Measurements from ENCODE around the gene NLRP13. TPM values are rescaled to one million over a fixed set of nuclear protein-coding genes. Genes with fewer than 3 reads are reported as not detected.

The NLRP13 gene
- polyA plus RNA-seq, 3 donors from 2014 or later = not detected

DNA sequence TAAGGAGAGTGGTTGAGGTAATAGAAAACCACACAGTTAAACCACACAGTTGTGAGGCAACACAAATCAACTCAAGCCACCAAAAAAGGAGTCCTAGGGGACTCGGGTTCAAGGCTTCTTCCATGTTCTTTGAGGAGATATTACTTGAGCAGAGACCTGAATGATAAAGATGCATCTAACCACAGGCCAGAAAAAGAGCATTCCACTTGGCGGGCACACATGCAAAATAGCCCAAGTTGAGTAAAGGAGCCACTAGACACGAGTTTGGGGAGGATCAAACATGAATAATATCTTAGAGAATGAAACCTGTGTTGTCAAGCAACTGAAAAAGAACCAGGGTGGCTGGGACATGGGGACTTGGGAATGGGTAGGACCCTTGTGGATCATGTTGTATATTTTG is 65.6 kb downstream of the NLRP13 start:
- no peak overlapping the region for H3K27ac Mint-ChIP-seq
- DNase-seq = no peak
- H3K9me3 Mint-ChIP-seq = peaks cover 2 to 22% (median 8%) of the 10 kb centered on the region in 6 donors
- peaks cover 0 to 3% (median 0%) of the 10 kb centered on the region in 3 donors for H3K36me3 Mint-ChIP-seq
- peaks cover 0 to 4% (median 2%) of the 10 kb centered on the region in 3 donors for H3K27me3 Mint-ChIP-seq (ENCODE audit: low read depth in 3 of 3)
- H3K4me1 Mint-ChIP-seq = no peaks in the 10 kb centered on the region
- no peak overlapping the region for H3K4me3 Mint-ChIP-seq

- no peak overlapping the region for H3K27ac Mint-ChIP-seq
- H3K9me3 Mint-ChIP-seq = peaks cover 0 to 5% (median 2%) of the 10 kb centered on the region in 6 donors
- no peak for DNase-seq
- H3K27me3 Mint-ChIP-seq (ENCODE audit: low read depth in 3 of 3) = peaks cover 2 to 4% (median 3%) of the 10 kb centered on the region in 3 donors
- H3K36me3 Mint-ChIP-seq = no peaks in the 10 kb centered on the region
- H3K4me1 Mint-ChIP-seq = no peaks in the 10 kb centered on the region
- no peak overlapping the region for H3K4me3 Mint-ChIP-seq
These were observed 73.2 kb downstream of the NLRP13 start for GRCh38 chr19:55858969-55859368.

- no peaks in the 10 kb centered on the region for H3K4me1 Mint-ChIP-seq
- H3K4me3 Mint-ChIP-seq = no peak overlapping the region
- peaks cover 2 to 4% (median 3%) of the 10 kb centered on the region in 3 donors for H3K27me3 Mint-ChIP-seq (ENCODE audit: low read depth in 3 of 3)
- no peak for DNase-seq
- no peak overlapping the region for H3K27ac Mint-ChIP-seq
- no peaks in the 10 kb centered on the region for H3K36me3 Mint-ChIP-seq
- H3K9me3 Mint-ChIP-seq = peaks cover 0 to 6% (median 3%) of the 10 kb centered on the region in 6 donors
These were observed 73.7 kb downstream of the NLRP13 start for GRCh38 chr19:55858401-55858800.

DNA sequence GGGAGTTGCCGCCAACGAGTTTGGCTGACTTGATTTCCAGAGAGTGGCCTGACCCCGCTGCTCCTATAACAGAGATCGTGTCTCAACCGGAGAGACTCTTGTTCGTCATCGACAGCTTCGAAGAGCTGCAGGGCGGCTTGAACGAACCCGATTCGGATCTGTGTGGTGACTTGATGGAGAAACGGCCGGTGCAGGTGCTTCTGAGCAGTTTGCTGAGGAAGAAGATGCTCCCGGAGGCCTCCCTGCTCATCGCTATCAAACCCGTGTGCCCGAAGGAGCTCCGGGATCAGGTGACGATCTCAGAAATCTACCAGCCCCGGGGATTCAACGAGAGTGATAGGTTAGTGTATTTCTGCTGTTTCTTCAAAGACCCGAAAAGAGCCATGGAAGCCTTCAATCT is 74.2 kb downstream of the NLRP13 start:
- H3K27me3 Mint-ChIP-seq (ENCODE audit: low read depth in 3 of 3) = peaks cover 2 to 4% (median 3%) of the 10 kb centered on the region in 3 donors
- no peak overlapping the region for H3K27ac Mint-ChIP-seq
- H3K4me1 Mint-ChIP-seq = no peaks in the 10 kb centered on the region
- no peak overlapping the region for H3K4me3 Mint-ChIP-seq
- H3K9me3 Mint-ChIP-seq = peaks cover 0 to 10% (median 4%) of the 10 kb centered on the region in 6 donors
- H3K36me3 Mint-ChIP-seq = no peaks in the 10 kb centered on the region
- no peak for DNase-seq

DNA sequence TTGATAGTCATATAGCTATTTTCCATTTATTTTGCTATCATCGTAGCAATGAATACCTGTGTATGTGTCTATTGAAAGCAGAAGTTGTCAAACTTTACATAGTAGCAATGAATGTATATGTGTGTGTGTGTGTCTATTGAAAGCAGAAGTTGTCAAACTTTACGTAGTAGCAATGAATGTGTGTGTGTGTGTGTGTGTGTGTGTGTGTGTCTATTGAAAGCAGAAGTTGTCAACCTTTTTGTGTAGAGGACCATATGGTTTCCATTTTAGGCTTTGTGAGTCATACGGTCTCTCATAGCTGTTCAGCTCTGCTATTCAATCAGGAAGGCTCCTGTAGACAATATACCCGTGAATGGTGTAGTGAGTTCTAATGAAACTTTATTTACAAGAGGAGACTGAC is 75.0 kb downstream of the NLRP13 start:
- H3K9me3 Mint-ChIP-seq = peaks cover under 1 to 10% (median 4%) of the 10 kb centered on the region in 6 donors
- H3K36me3 Mint-ChIP-seq = no peaks in the 10 kb centered on the region
- no peaks in the 10 kb centered on the region for H3K4me1 Mint-ChIP-seq
- DNase-seq = no peak
- H3K27ac Mint-ChIP-seq = no peak overlapping the region
- no peak overlapping the region for H3K4me3 Mint-ChIP-seq
- H3K27me3 Mint-ChIP-seq (ENCODE audit: low read depth in 3 of 3) = peaks cover 2 to 4% (median 3%) of the 10 kb centered on the region in 3 donors

DNA sequence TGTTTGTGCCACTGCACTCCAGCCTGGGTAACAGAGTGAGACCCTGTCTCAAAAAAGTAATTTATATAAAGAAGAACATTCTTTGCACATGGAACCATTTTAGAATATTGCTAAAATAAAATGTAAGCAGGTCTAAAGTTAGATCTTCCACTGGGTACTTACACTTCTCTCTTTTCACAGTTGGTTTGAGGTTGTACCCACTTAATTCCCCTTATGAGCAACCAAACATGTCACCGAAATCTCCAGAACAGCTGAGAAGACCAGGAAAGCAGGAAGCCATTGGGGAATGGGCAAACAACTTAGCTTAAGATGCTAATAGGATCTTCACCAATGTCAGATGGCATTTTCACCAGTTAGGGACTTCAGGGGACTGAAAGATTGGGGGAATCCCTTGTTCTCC is 77.0 kb downstream of the NLRP13 start:
- H3K9me3 Mint-ChIP-seq = peaks cover 2 to 15% (median 9%) of the 10 kb centered on the region in 6 donors
- no peak for DNase-seq
- peaks cover 0 to 4% (median 3%) of the 10 kb centered on the region in 3 donors for H3K27me3 Mint-ChIP-seq (ENCODE audit: low read depth in 3 of 3)
- H3K27ac Mint-ChIP-seq = no peak overlapping the region
- no peaks in the 10 kb centered on the region for H3K4me1 Mint-ChIP-seq
- H3K4me3 Mint-ChIP-seq = no peak overlapping the region
- no peaks in the 10 kb centered on the region for H3K36me3 Mint-ChIP-seq

Other genes with a start within 250 kb of the NLRP13 start
- gene NLRP9, start 193.9 kb downstream of the NLRP13 start, polyA plus RNA-seq = not detected
- gene RFPL4A, start 173.2 kb downstream of the NLRP13 start, polyA plus RNA-seq = not detected
- under 1 TPM in 1 of 3 donors, not detected in 2; 0.48 TPM for gene RFPL4AL1, start 163.2 kb downstream of the NLRP13 start, polyA plus RNA-seq
- gene NLRP11, start 100.3 kb downstream of the NLRP13 start, polyA plus RNA-seq = not detected
- not detected for gene NLRP4, start 95.8 kb downstream of the NLRP13 start, polyA plus RNA-seq
- not detected for gene NLRP8, start 15.5 kb upstream of the NLRP13 start, polyA plus RNA-seq
- gene NLRP5, start 54.4 kb upstream of the NLRP13 start, polyA plus RNA-seq = not detected
- gene ZNF787, start 189.0 kb upstream of the NLRP13 start, polyA plus RNA-seq = 1 to 10 TPM in 2 of 3 donors, under 1 TPM in 1; 0.69 to 2.2 (median 1.5) TPM
- 10 to 100 TPM in 1 of 3 donors, 1 to 10 TPM in 2; 7.9 to 19.1 (median 9.0) TPM for gene ZNF444, start 209.0 kb upstream of the NLRP13 start, polyA plus RNA-seq
- not detected for gene GALP, start 243.7 kb upstream of the NLRP13 start, polyA plus RNA-seq